GM12873 (cell line): ENCODE data around the gene LBHD1.

Source experiments
- TF ChIP-seq, protein P1 (sequence below): IDR thresholded peaks from 2 replicates; pipeline ENCODE4 v1.5.1; 2012; ENCODE audit warnings: low read depth, mild to moderate bottlenecking, moderate library complexity, low read length, control low read depth; ENCODE audit not compliant: insufficient read depth; ENCODE audit errors: missing control alignments

The LBHD1 gene

DNA sequence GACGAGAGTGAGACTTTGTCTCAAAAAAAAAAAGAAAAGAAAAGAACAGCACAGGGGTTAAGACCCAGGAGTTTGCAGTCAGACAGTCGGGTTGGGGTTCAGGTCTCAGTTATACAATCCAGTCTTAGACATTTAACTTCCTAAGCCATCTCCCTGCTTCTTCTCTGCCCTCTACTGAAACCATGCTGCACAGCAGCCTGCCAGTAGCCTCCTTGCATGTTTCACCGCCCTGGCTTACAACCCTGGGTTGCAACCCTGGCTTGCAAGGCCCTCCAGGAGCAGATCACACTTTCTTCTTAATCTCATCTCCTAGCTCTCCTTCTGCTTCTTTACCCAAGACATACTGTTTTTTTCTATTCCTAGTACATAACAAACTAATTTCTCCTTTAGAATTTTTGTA is 44.4 kb downstream of the LBHD1 start:
- TF ChIP-seq, protein P1, sequence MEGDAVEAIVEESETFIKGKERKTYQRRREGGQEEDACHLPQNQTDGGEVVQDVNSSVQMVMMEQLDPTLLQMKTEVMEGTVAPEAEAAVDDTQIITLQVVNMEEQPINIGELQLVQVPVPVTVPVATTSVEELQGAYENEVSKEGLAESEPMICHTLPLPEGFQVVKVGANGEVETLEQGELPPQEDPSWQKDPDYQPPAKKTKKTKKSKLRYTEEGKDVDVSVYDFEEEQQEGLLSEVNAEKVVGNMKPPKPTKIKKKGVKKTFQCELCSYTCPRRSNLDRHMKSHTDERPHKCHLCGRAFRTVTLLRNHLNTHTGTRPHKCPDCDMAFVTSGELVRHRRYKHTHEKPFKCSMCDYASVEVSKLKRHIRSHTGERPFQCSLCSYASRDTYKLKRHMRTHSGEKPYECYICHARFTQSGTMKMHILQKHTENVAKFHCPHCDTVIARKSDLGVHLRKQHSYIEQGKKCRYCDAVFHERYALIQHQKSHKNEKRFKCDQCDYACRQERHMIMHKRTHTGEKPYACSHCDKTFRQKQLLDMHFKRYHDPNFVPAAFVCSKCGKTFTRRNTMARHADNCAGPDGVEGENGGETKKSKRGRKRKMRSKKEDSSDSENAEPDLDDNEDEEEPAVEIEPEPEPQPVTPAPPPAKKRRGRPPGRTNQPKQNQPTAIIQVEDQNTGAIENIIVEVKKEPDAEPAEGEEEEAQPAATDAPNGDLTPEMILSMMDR = no peak

DNA sequence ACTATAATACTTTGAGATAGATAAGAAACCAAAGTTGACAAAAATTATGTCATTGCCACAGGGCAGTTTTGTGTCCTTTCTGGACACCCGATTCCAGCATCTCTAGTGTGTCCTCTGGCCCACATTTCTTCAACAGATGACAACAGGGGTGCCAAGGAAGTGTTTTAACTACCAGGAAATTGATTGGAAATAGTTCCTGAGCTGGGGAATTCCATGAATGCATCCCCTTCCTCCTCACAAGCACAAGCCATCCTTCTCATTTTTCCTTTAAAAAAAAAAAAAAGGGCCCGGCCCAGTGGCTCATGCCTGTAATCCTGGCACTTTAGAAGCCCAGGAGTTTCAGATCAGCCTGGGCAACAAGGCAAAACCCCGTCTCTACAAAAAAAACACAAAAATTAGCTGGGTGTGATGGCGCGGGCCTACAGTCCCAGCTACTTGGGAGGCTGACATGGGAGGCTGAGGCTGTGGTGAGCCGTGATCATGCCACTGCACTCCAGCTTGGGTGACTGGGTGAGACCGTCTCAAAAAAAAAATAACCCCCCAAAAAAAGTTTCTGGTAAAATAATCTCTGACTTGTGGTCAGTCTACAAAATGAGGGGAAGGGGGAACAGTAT is 49.5 kb downstream of the LBHD1 start:
- TF ChIP-seq, protein P1 = no peak

DNA sequence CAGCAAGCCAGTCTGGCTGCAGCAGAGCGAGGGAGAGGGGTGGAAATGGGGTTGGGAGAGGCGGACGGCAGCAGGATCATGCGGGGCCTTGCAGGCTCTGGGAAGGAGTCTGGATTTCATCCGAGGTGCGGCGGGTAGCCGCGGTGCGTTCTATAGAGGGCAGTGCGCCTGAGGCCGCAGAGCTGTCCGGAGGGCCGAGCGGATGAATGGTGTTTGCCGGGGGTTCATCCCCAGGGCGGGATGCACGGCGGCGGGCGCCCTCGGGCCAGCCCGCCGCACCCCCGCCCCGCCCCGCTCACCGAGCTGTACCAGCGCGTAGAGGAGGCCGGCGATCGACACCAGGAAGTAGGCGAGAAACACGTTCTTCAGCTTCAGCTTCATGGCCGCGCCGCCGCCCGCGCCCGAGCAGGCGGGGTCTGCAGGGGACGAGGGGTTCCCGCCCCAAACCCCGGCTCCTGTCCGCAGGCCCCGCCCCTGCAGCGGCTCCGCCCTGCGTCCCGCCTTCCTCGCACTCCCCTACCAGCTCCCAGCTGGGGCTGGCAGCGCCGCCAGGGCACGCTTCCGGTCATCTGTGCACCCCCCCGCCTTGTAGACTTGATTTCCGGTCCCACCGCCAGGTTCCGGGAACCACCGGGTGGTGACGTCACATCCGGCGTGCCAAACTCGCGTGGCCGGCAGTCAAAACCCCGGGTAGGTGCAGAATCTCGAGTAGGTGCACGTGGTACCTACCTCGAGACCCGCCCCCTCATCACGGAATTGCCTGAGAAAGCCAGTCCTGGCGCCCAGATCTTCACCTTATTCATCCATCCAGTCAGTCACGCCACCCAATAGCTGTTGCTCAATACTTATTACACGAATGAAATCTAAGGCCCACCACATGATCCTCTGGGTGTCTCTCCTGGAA is 50.2 kb downstream of the LBHD1 start, which contains the start of gene B3GAT3:
B3GAT3 (minus strand) TSS at position 420 of the 904 bp plus-strand sequence; CDS start at position 381, 39 bp downstream.
- TF ChIP-seq, protein P1 = no peak

DNA sequence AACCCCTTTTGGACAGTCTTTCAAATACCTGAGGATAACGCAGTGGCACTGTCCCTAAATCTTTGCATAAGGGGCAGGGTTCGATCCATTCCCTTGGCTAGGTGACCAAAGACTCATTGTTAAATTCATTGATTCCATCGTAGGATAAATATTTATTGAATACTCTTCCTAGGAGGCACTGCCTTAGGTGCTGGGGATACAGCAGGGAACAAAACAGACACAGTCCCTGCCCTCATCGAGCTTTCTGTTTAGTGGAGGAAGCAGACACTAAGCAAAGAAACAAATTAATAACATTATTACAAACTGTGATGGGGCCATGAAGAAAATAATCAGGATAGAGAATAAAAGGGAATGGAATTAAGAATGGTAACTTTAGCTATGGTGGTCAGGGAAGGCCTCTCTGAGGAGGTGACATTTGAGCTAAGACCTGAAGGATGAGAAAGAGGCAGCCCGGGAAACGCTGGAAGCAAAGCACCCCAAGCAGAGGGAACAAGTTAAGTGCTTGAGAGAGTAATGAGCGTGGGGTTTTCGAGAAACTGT is 51.0 kb downstream of the LBHD1 start:
- TF ChIP-seq, protein P1 = no peak

DNA sequence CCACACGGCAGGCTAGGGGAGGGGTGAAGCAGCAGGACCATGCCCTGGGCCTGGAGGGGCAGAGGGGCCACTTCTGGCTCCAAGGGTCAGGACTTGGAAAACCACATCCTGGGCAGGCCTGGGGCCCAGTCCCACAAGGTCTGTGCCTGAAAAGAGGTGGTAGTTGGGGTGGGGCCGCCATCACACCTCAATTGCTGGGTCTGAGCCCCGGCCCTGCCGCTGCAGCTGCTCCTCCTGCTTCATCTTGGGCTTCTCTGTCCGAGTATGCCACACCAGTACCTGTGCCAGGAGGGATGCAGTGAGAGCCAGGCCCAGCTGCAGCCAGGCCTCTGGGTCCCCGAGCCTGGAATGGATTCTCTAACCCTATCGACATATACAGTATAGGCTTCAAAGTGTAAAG is 56.5 kb downstream of the LBHD1 start:
- TF ChIP-seq, protein P1 = no peak

DNA sequence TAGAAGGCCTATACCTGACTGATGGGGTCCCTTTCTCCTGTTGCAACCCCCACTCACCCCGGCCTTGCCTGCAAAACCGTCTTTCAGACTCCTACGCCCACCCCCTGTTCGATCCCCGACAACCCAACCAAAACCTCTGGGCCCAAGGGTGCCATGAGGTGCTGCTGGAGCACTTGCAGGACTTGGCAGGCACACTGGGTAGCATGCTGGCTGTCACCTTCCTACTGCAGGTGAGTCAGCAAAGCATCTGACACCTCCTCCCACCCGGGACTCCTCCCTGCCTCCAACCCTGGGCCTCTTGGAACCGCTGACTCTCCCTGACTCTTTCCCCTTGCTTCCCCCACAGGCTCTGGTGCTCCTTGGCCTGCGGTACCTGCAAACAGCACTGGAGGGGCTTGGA is 57.8 kb downstream of the LBHD1 start:
- TF ChIP-seq, protein P1 = no peak

DNA sequence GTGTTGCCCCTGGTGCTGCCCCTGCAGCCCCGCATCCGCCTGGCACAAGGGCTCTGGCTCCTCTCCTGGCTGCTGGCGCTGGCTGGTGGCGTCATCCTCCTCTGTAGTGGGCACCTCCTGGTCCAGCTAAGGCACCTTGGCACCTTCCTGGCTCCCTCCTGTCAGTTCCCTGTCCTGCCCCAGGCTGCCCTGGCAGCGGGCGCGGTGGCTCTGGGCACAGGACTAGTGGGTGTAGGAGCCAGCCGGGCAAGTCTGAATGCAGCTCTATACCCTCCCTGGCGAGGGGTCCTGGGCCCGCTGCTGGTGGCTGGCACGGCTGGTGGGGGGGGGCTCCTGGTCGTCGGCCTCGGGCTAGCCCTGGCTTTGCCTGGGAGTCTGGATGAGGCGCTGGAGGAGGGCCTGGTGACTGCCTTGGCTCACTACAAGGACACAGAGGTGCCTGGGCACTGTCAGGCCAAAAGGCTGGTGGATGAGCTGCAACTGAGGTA is 58.7 kb downstream of the LBHD1 start:
- TF ChIP-seq, protein P1 = no peak
